Cerebellar nuclear complex (tissue), 1 donor: Measurements from ENCODE around the gene SUSD1.
"Not testable (repeated sequence)": the region's sequence is repeated elsewhere in the genome, so short reads cannot be mapped to it uniquely, and the experiment has no call there.

Experiments used
- DNase-seq, 2 experiments: peaks; one replicate each; lab custom pipeline; 2025; lab: John Stamatoyannopoulos, UW

SUSD1 gene

DNA sequence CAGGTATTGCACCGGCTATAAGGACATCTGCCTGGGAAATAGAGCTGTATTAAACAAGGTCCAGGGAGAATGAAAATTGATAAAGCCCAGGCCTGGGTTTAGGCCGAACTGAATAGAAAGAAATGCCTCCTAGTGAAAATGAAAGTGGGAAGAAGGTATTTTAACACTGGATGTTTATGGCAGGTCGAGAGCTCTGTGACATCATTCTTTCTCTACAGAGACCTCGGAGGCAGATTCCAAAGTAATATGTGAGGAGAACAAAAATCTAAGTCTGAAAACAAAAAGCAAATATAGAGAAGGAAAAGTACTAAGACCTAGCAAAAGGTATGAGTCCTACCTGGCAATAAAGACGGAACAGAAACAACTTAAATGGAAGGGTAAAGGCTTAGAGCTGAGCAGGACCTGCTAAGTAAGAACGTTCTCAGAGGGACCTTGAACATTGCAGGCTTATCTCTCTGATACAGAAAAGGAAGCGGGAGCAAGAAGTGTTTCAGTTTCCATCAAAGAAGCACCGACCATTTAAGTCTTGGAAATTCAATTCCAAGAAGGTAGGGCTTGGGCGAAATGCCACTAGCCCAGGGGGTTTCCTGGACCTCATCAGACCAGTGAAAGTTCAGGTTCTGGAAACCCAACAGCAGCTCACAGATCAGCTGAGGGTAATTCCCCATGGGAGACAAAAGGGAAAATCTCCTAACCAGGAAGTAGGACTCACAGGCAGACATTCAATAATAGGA, 80.0 kb downstream of the SUSD1 start:
- DNase-seq, result no peak

DNA sequence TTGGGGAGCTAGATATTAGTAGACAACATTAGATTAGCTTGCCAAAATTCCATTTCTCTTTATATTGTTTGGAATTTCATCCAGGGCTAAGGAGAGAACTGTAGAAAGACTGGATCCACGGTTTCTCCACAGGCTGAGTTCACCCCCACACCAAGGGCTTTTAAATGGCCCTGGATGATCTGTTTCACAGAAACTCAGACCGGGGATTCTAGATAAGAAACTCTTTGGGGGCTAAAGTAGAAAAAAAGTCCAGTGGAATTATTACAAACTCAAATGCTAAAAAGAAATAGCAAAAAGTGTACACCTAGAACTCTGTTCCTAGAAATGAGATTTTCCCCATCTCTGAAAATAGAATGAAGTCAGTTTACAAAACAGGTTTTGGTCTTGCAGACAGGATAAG, 80.9 kb downstream of the SUSD1 start:
- DNase-seq, result no peak

DNA sequence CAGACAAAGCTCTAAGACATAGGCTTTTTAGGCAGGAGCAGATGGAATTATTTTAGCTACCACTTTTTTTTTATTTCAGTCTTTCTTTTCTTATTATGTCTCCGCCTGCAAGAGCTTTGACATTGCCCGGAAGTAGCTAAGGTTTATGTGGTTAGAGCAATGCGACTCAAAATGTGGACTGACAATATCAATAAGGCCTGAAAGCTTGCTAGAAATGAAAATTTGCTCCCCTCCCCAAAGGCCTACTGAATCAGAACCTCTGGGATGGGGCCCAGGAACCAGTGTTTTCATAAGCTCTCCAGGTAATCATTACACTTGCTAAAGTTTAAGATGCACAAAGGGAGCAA, 81.3 kb downstream of the SUSD1 start:
- no peak for DNase-seq

DNA sequence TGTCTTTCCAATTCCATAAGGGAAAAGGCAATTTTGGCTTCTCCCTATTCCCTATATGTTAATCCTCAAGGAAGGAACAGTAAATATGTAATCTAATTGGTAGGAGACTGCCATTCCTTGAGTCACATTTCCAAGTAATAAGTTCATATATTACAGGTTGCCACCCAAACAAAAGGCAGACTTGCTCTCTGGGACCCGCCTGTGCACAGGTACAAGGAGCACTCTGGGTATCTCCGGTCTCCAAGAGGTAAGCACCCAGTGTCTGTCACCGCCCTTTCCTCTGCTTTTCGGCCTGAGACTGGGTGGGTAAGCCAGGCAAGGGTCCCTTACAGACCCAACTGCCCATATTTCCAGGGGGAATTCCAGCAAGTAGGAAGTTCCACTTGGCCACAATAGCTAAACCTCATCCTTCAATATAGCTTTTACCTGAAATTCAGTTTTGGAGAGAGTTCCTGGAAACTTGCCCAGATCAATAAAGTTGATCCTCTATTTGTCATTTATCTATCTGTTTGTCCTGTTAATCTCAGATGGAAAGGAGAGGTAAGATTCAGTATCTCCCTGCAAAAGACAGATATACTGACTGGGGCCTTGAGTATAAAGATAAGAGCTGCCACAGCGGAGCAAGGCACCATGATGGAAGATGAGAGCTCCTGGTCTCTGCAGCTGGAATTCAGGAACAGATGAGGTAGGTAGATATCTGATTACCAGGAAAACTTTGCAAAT, 81.8 kb downstream of the SUSD1 start:
- no peak for DNase-seq

DNA sequence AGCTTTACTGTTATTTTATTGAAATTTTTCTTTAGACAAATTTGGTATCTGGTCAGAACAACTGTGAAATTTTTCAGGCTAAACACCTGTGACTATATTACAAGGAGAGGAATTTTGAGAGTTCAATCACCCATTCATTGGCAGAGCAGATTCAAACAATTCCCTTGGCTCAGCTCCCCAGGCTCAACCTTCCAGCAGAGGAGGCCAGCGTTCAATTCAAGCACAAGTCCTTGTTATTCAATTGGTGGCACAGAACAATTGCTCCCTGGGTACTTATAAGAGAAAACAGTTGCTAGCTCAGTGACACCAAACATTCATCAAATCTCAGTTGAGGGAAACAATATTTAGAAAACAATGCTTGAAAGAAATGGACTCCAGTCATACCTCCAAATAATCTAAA, 83.3 kb downstream of the SUSD1 start:
- DNase-seq, result peak in 1 of 2 experiments; percentile 1

DNA sequence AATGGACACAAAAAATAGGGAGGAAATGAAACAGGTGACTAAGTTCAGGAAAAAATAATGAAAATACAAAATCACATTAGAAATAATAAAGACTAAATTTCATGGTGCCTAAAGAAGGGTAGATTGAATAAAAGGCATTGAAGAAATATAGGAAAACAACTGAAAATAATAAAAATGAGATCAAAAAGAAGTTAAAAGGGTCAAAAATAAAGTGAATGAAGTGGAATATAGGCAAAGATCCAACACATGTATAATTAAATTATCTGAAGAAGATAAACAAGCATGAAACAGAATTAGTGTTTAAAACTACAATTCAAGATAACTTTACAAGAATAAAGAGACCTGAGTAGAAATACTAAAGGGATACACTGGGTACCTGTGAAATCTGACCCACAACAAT, 87.6 kb downstream of the SUSD1 start:
- DNase-seq, result no peak

DNA sequence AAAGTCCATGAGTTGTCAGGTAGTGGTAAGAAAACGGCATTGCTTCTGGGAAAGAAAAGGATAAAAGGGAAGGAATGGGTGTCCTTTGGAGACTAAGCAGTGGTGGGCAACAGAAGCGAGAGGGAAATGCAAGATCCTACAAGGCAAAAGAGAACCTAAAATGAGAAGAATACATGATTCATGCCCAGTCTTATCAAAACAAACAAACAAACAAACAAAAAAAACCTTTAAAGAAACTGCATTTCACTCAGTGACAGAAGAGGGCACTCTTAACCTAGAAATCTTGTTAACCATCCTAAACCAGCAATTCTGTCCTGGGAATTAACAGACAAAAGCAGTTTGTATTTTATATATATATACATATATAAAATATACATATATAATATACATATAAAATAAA, 88.5 kb downstream of the SUSD1 start:
- no peak for DNase-seq

DNA sequence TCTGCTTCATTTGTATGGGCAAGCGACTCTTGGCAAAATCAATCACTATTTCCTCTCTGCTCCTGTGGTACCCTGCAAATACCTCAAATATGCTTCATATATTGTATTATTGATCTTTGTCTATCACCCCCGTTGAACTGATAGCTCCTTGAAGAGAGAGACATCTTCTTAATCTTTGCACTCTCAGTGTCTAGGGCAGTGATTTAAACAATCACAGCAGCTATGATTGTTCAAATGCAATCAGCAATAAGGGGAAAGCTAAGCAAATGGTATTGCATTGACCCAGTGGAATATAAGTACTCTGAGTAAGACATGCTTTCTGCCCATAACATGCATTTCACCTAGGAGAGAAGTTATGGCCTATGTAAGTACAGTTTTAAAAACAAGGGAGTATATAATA, 90.2 kb downstream of the SUSD1 start:
- no peak for DNase-seq

DNA sequence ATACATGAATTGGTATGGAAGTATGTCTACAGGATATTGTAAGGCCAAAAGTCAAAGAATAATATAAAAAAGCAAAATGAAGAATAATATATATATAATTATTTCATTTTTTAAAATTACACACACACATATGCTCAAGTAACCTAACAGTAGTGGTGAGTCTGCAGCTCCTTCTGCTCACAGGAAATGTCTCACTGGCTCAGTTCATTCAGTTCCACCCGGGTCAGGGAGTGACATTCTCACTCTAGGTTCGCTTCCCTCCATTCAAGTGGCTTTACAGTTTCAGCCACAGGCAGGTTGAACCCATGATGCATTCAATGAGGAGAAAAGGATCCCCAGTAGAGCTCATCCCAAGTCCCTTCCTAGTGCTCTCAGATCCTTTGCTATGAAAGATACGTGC, 90.8 kb downstream of the SUSD1 start:
- no peak for DNase-seq

DNA sequence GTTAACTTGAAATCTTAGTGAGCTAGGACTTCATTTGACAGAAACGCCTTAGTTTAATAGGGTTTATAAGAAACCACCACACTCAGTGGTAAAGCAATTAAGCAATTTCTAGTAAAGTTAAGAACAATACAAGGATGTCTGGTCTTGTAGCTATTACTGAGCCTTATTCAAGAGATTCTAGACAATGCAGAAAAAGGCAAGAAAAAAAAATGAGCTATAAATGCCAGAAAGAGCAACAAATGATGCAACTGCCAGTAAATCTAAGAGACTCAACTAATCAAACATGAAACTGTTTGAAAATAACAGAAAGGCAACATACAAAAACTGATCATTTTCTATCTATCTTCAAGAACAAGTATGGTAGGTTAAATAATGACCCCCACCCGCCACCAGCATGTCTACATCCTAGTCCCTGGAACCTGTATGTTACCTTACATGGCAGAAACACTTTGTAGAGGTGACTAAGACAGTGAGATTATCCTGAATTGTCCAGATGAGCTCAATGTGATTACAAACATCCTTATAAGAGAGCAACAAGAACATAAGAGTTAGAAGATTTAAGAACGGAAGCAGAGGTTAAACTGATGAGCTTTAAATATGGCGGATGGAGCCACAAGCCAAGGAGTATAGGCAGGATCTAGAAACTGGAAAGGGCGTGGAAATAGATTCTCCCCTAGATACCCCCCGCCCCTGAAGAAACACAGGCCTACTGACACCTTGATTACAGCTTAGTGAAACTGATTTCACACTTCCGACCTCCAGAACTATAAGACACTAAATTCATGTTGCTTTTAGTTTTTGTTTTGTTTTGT, 93.0 kb downstream of the SUSD1 start:
- DNase-seq, result no peak

DNA sequence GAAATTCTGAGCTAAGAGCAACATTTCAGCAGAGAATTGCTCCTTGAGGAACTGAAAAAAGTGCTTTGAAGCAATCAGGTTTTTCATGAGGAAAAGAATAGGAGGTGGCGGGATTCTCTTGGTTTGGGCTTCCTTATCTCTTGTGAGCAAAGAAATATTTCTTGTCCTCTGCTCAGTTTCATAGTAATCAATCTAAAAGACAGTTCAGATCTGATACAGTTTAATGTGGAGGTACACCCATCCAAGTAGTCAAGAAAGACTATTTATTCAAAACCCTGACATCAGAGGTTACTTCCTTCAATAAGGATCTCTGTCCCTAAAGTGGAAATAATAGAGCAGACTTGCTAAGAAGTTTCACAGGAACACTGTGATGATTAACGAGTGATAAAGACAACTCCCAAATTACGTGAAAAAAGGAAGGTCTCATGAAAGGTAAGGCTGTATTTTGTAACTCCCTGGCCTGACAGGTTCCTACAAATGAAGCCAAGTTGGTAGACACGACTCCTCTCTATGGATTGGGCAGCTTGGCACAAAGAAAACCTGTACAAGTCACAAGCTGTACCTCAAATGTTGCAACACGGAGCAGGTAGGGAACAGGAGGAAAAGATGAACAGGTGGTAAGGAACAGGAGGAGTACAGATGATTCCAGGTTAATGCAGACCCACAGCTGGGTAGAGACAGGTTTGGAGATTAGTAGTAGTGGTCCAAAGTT, 94.1 kb downstream of the SUSD1 start:
- no peak for DNase-seq

DNA sequence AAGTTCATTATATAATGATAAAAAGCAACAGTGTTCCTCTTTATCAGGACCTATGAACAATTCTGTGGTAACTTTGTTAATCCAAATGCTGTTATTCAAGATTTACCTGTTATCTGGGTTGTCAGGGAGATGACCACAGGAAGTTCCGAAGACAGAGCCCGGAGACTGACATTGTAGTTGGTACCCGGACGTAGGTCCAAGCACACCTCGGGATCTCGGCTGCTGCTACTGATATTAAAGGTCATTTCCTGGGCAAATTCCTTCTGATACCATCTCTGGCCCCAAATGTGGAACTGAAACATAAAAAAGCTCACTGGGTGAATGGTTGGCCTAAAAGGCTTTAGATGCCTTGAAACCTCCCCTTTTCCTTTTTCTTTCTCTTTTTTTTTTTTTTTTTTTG, 96.7 kb downstream of the SUSD1 start:
- DNase-seq, result no peak

DNA sequence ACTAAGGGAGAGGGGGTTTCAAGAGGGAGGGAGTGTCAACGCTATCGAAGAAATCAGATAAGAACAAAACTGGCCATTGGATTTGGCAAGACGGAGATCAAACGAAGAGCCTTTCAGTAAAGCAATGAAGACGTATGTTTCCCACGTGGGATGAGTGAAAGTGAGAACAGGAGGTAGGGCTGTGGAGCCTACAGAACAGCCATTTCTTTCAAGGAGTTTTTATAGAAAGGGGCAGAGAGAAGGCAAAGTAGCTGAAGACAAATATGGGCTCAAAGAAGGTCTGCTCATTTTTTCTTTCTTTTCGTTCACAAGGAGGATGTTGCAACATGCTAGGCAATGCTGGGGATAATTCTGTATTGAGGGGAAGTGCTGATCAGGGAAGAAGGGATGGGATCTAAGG, 98.3 kb downstream of the SUSD1 start:
- DNase-seq, result no peak

DNA sequence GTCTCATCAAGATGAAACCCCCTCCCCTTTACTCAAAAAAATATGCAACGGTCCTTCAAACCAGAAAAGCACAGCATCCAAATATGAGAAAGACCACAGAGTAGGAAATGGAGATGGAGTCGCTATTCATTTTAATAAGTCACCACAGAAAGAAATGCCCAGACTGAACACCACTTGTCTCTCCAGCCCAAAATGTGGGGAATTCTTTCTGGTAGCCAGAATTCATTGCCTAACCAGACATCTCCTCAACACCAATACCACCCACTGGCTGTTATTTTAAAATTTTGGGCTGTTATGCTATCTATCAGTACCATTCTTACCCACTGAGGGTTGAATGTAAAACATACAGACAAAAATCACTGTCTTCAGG, 100.1 kb downstream of the SUSD1 start:
- DNase-seq, result no peak

DNA sequence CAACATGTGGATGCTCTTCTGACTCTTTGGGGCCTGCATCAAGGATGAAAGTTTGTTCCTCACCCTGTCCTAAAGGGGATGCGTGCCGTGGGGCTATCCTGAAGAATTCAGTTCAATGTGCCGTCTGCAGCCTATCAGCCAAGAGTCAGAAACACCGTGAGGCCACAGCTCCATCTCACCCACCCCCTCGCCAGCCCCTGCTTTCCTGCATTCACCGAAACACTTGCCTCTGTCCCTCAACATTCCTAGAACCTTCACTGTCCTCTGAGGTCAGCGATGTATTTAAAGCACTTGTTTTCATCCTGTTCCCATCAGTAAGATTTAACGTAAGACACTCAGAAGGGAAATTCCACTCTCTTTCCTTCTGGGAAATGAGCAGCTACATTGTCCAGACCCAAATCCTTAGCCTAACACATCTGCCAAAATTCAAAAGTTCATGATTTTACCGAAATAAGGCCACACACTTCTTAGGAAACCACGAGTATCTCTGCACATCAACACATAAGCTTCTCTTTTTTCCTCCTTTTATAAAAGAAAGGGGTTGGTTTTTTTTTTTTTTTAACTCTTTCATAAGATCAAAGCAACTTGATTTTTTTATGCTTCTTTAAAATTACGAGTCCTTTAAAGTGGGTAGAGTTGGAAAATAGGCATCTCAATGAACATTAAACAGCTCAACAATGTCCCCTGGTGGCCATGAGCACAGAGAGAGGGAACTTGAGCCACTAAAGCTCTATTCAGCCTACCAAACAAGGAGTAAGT, 100.7 kb downstream of the SUSD1 start:
- no peak for DNase-seq

DNA sequence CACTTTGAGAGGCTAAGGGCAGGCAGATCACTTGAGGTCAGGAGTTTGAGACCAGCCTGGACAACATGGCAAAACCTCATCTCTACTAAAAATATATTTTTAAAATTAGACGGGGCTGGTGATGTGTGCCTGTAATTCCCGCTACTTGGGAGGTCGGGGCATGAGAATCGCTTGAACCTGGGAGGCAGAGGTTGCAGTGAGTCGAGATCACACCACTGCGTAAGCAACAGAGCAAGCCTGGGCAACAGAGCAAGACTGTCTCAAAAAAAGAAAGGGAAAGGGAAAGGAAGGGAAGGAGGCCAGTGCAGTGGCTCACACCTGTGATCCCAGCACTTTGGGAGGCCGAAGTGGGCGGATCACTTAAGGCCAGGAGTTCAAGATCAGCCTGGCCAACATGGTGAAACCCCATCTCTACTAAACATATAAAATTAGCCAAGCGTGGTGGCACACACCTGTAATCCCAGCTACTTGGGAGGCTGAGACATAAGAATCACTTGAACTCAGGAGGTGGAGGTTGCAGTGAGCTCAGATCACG, 101.4 kb downstream of the SUSD1 start:
- not testable (repeated sequence) for DNase-seq

DNA sequence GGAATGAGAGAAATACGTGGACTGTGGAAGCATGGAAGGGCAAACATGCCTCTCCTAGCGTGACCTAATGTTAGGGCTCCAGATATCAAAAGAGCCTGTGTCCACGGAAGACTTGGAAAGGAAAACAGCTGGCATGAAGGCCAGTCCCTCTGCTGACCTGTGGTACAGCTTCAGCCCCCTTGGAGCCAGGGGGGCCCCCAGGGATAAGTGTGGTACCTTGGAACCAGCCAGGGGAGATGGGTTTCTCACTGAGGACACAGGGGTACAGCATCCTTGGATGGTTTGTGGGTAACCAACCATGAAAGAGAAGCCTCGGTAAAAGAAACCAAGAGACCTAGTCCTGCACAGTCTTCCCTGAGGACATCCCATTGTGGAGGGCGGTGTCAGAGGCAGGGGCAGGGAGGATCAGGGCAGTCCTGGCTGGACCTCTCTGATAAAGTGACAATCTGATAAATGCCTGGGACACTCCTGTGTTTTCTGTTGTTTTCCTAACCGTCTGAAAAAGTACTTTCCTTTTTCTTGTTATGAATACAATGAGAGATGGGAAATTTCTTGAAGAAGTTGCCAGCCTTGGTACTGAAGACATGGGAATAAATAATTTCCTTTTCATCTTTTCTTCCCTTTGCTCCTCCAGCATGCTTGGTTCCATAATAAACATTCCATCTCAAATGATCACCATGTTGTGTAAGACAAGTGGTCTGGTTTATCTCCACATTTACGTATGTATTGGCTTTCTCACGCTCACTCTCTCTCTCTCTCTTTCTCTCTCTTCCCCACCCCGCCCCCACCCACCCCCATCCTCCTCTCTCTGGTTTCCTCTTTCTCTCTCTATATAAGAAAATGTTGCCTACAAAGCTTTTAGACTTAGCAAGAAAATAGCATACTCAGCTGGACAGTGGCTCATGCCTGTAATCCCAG, 102.1 kb downstream of the SUSD1 start:
- DNase-seq, result no peak

DNA sequence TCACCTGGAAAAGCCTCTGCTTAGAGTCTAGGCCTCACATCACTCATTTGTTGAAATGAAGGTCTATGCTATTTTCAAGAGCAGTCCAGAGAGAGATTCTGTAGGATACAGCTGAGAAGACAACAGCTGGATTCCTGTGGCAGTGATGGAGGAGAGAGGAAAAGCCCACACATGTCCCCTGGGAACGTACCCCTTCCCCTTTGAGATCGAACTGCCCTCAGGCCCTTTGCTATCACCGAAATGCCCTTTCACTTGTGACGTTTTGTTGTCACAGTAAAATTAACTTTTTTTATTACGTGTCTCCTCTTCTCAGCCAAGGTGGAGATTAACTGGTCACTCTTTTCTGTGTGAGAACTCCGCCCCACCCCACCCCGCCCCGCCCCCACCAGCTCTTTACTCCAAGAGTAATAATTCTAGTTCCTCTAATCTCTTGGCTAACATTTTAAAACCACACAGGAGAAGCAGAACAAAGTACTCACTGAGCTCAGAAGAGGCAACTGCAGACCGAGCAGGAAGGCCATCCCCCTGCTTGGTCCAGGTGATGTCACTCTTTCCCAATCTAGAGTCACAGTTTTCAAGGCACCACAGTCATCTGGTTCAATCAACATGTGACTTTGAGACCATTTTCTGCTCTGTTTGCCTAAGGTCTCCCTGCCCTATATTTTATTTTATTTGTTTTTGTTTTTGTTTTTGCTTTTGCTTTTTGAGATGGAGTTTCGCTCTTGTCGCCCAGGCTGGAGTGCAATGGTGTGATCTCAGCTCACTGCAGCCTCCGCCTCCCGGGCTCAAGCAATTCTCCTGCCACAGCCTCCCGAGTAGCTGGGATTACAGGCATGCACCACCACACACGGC, 105.6 kb downstream of the SUSD1 start:
- no peak for DNase-seq
